Neural cell (in vitro differentiated cells): ENCODE results near the gene ZNF668. TPM values are rescaled to one million over a fixed set of nuclear protein-coding genes. Genes with fewer than 3 reads are reported as not detected.

Source experiments
- H2AFZ ChIP-seq: fragments of 200-600, 300-800 bp; sonication (generic), shearing (Covaris generic); 2 replicates; pipeline ENCODE4 v1.6.0; 2014; ENCODE audit warnings: low read depth, mild to moderate bottlenecking, antibody characterized with exemption, low read length, moderate library complexity
- H3F3A ChIP-seq: fragments of 200-600 bp; shearing (Covaris generic); 2 replicates; pipeline ENCODE4 v1.6.1; 2016; ENCODE audit warnings: mild to moderate bottlenecking, moderate library complexity, mixed read lengths, antibody characterized with exemption, low read length; ENCODE audit not compliant: insufficient read depth, poor library complexity, severe bottlenecking
- H3K27ac ChIP-seq: fragments of 200-600, 300-800 bp; sonication (generic), shearing (Covaris generic); 2 replicates; pipeline ENCODE4 v1.5.1; 2014; ENCODE audit warnings: mild to moderate bottlenecking, low read length, moderate library complexity
- H3K27me3 ChIP-seq: fragments of 300-800, 200-600 bp; sonication (generic), shearing (Covaris generic); 2 replicates; pipeline ENCODE4 v1.6.0; 2014; ENCODE audit warnings: mild to moderate bottlenecking, low read depth, low read length, moderate library complexity; ENCODE audit not compliant: insufficient read depth
- H3K36me3 ChIP-seq: fragments of 300-800, 200-600 bp; sonication (generic), shearing (Covaris generic); 2 replicates; pipeline ENCODE4 v1.5.1; 2014; ENCODE audit warnings: mild to moderate bottlenecking, antibody characterized with exemption, low read length, moderate library complexity; ENCODE audit not compliant: insufficient read depth
- H3K4me2 ChIP-seq: fragments of 300-800, 200-600 bp; sonication (generic), shearing (Covaris generic); 2 replicates; pipeline ENCODE4 v1.6.0; 2014; ENCODE audit warnings: mild to moderate bottlenecking, low read length
- H3K4me3 ChIP-seq: fragments of 300-800, 200-600 bp; sonication (generic), shearing (Covaris generic); 2 replicates; pipeline ENCODE4 v1.5.1; 2014; ENCODE audit warnings: mild to moderate bottlenecking, low read length, moderate library complexity
- H3K79me2 ChIP-seq: fragments of 200-600 bp; shearing (Covaris generic); replicated peaks from 2 replicates; pipeline ENCODE4 v1.6.0; 2014; ENCODE audit warnings: mild to moderate bottlenecking, low read length, moderate library complexity; ENCODE audit not compliant: insufficient read depth
- H3K9ac ChIP-seq: fragments of 300-800, 200-600 bp; sonication (generic), shearing (Covaris generic); 2 replicates; pipeline ENCODE4 v1.6.1; 2016; ENCODE audit warnings: mild to moderate bottlenecking, low read length, mixed read lengths
- H3K9me2 ChIP-seq: fragments of 200-600 bp; shearing (Covaris generic); 2 replicates; pipeline ENCODE4 v1.6.1; 2016; ENCODE audit warnings: mild to moderate bottlenecking, low read length, mixed read lengths; ENCODE audit not compliant: insufficient read depth
- H3K9me3 ChIP-seq: fragments of 200-600, 300-800 bp; sonication (generic), shearing (Covaris generic); 2 replicates; pipeline ENCODE4 v1.6.1; 2016; ENCODE audit warnings: mild to moderate bottlenecking, mixed run types, low read length, moderate library complexity, mixed read lengths
- H4K20me1 ChIP-seq: fragments of 200-600 bp; shearing (Covaris generic); 2 replicates; pipeline ENCODE4 v1.6.1; 2016; ENCODE audit warnings: mild to moderate bottlenecking, mixed run types; ENCODE audit not compliant: insufficient read depth
- CTCF ChIP-seq: fragments of 450-650 bp; IDR thresholded peaks from 2 replicates; pipeline ENCODE4 v1.5.1; 2014; ENCODE audit warnings: antibody characterized with exemption, mild to moderate bottlenecking, moderate library complexity; ENCODE audit not compliant: poor library complexity, severe bottlenecking
- EP300 ChIP-seq: fragments of 450-650 bp; conservative IDR thresholded peaks from 2 replicates; pipeline ENCODE4 v1.6.1; 2014; ENCODE audit warnings: antibody characterized with exemption, mild to moderate bottlenecking, moderate library complexity; ENCODE audit not compliant: poor library complexity, severe bottlenecking
- EZH2 ChIP-seq: fragments of 200-600, 300-800 bp; shearing (Covaris generic), sonication (generic); IDR thresholded peaks from 2 replicates; pipeline ENCODE4 v1.6.1; 2014; ENCODE audit warnings: antibody characterized with exemption, low read length, borderline replicate concordance, mild to moderate bottlenecking; ENCODE audit not compliant: insufficient read depth, poor library complexity, severe bottlenecking
- MXI1 ChIP-seq: fragments of 450-650 bp; conservative IDR thresholded peaks from 2 replicates; pipeline ENCODE4 v1.6.1; 2014; ENCODE audit warnings: antibody characterized with exemption, mild to moderate bottlenecking; ENCODE audit not compliant: poor library complexity, severe bottlenecking
- POLR2AphosphoS5 ChIP-seq: IDR thresholded peaks from 2 replicates; pipeline ENCODE4 v1.6.1; 2012
- RAD21 ChIP-seq: fragments of 450-650 bp; conservative IDR thresholded peaks from 2 replicates; pipeline ENCODE4 v1.6.1; 2014; ENCODE audit warnings: antibody characterized with exemption, mild to moderate bottlenecking, moderate library complexity
- REST ChIP-seq: IDR thresholded peaks from 2 replicates; pipeline ENCODE4 v1.6.1; 2012; ENCODE audit warnings: borderline replicate concordance
- SMC3 ChIP-seq: fragments of 450-650 bp; conservative IDR thresholded peaks from 2 replicates; pipeline ENCODE4 v1.6.1; 2014; ENCODE audit warnings: antibody characterized with exemption, mild to moderate bottlenecking, moderate library complexity; ENCODE audit not compliant: poor library complexity
- TAF1 ChIP-seq: IDR thresholded peaks from 2 replicates; pipeline ENCODE4 v1.6.1; 2012; ENCODE audit warnings: low read depth
- polyA minus RNA-seq: library from RNA; depleted of rRNA, polyadenylated mRNA; stranded (reverse); fragments of >200 nt; gene quantifications from 2 replicates; pipeline ENCODE4 v1.2.3, GENCODE V29; 2014
- polyA plus RNA-seq: library from polyadenylated mRNA; depleted of rRNA; stranded (reverse); fragments of >200 nt; gene quantifications from 2 replicates; pipeline ENCODE4 v1.2.3, GENCODE V29; 2014

Gene ZNF668
- polyA plus RNA-seq = 17.8 and 21.3 TPM in 2 replicates
- 27.8 and 34.8 TPM in 2 replicates for polyA minus RNA-seq

- no peaks in the 10 kb centered on the region for H4K20me1 ChIP-seq
Measured at GRCh38 chr16:31073970-31074813, at the start of gene ZNF668, which contains the start of gene ZNF646. ZNF668 (minus strand) TSS chr16:31074240; CDS start chr16:31064459, 9,781 bp downstream. ZNF646 (plus strand) TSS chr16:31074422; CDS start chr16:31076325, 1,903 bp downstream.

More at GRCh38 chr16:31073970-31074813, at the start of gene ZNF668, which contains the start of gene ZNF646:
- Histone ChIP-seq H3F3A (no peaks in the 10 kb centered on the region), H3K9me2 (no peaks in the 10 kb centered on the region), H3K27me3 (no peaks in the 10 kb centered on the region), H3K27ac (peak within 1 kb of the TSS; percentile 95), H3K9me3 (no peaks in the 10 kb centered on the region), H3K4me2 (peak within 1 kb of the TSS; percentile 97), H2AFZ (peak within 1 kb of the TSS; percentile 87), H3K9ac (peak within 1 kb of the TSS; percentile 96), H3K79me2 (peaks cover 46% of the 10 kb centered on the region), H3K4me3 (peak within 1 kb of the TSS; percentile 77), H3K36me3 (peaks cover 6% of the 10 kb centered on the region)
- TF ChIP-seq MXI1 (peak; percentile 78), TAF1 (peak; percentile 59), REST (peak; percentile 88), EZH2 (no peak), RAD21 (peak; percentile 48), EP300 (peak; percentile 70), SMC3 (peak; percentile 48), POLR2AphosphoS5 (peak; percentile 93), CTCF (peak; percentile 42)
